Endothelial cell of umbilical vein (primary cell): ENCODE measurements around the gene MBTPS1. TPM values are rescaled to one million over a fixed set of nuclear protein-coding genes. Genes with fewer than 3 reads are reported as not detected.

ENCODE experiments used
- BruUV-seq: library from RNA; stranded (reverse); fragments of 400-500 nt; replicated peaks from 2 replicates; lab custom pipeline; 2021; lab: Mats Ljungman, UMichigan
- CTCF ChIA-PET: fragments of 300-600, 350-600 bp; sonication (Branson Sonifier 250); formaldehyde crosslinking; loops from one replicate; lab custom pipeline; 2021; ENCODE audit warnings: antibody characterized with exemption, inconsistent platforms; lab: Charles Lee
- POLR2A ChIA-PET: fragments of 300-600, 350-600 bp; sonication (Branson Sonifier 250); formaldehyde crosslinking; loops from one replicate; lab custom pipeline; 2021; ENCODE audit warnings: antibody characterized with exemption, inconsistent platforms; lab: Charles Lee
- DNase-seq: peaks from one replicate; pipeline ENCODE4 v3.0.0-alpha.2; 2011; ENCODE audit warnings: low read depth, low spot score
- FAIRE-seq: peaks from 2 replicates; lab custom pipeline; 2011; peaks lifted over from hg19 to GRCh38; lab: Jason Lieb, UNC
- H2AFZ ChIP-seq: 2 replicates; pipeline ENCODE4 v1.6.0; 2012; ENCODE audit warnings: low read depth, low read length, control low read depth, inconsistent platforms
- H3K27ac ChIP-seq: 2 replicates; pipeline ENCODE4 v1.5.1; 2011; ENCODE audit warnings: low read depth, mild to moderate bottlenecking, control low read depth, low read length, moderate library complexity; ENCODE audit not compliant: insufficient read depth
- H3K27me3 ChIP-seq, 2 experiments: 2 replicates each; pipeline versions ENCODE4 v1.6.0 to v1.6.1; 2011; ENCODE audit warnings: low read length in 2 of 2, mixed read lengths in 1 of 2; ENCODE audit not compliant: control insufficient read depth in 2 of 2, insufficient read depth in 2 of 2
- H3K36me3 ChIP-seq, 2 experiments: 2 replicates in 1 of 2; 3 replicates in 1 of 2; pipeline ENCODE4 v1.5.1; 2011; ENCODE audit warnings: low read length in 2 of 2, mild to moderate bottlenecking in 1 of 2, moderate library complexity in 1 of 2; ENCODE audit not compliant: control insufficient read depth in 2 of 2, insufficient read depth in 2 of 2; ENCODE audit errors: extremely low read depth in 1 of 2
- H3K4me1 ChIP-seq: 3 replicates; pipeline ENCODE4 v1.5.1; 2011; ENCODE audit warnings: mild to moderate bottlenecking, low read length; ENCODE audit not compliant: control insufficient read depth, insufficient read depth; ENCODE audit errors: extremely low read depth
- H3K4me2 ChIP-seq: 2 replicates; pipeline ENCODE4 v1.6.1; 2011; ENCODE audit warnings: low read length, control low read depth, mixed read lengths; ENCODE audit not compliant: insufficient read depth
- H3K4me3 ChIP-seq, 3 experiments: fragments of 200-600 bp in 1 of 3; sonication (generic), shearing (Covaris generic) in 1 of 3; replicated peaks in 1 of 3; 2 replicates each; pipeline ENCODE4 v1.5.1; 2011 to 2016; ENCODE audit warnings: control low read depth in 3 of 3, low read length in 3 of 3, mild to moderate bottlenecking in 2 of 3, inconsistent platforms in 1 of 3, low read depth in 1 of 3, moderate library complexity in 1 of 3; ENCODE audit not compliant: insufficient read depth in 1 of 3
- H3K79me2 ChIP-seq: 2 replicates; pipeline ENCODE4 v1.6.0; 2012; ENCODE audit warnings: low read length, inconsistent platforms; ENCODE audit not compliant: control insufficient read depth, insufficient read depth
- H3K9ac ChIP-seq: replicated peaks from 2 replicates; pipeline ENCODE3; 2011; ENCODE audit warnings: low read length, control low read depth; ENCODE audit not compliant: insufficient read depth; ENCODE audit errors: extremely low read depth
- H3K9me1 ChIP-seq: replicated peaks from 3 replicates; pipeline ENCODE4 v1.6.0; 2011; ENCODE audit warnings: mild to moderate bottlenecking, low read length; ENCODE audit not compliant: control insufficient read depth, insufficient read depth; ENCODE audit errors: extremely low read depth
- H3K9me3 ChIP-seq: replicated peaks from 2 replicates; pipeline ENCODE4 v1.5.1; 2012; ENCODE audit warnings: low read length, inconsistent platforms; ENCODE audit not compliant: control insufficient read depth, insufficient read depth
- H4K20me1 ChIP-seq: replicated peaks from 2 replicates; pipeline ENCODE3; 2011; ENCODE audit warnings: mild to moderate bottlenecking, low read length; ENCODE audit not compliant: control insufficient read depth, insufficient read depth; ENCODE audit errors: extremely low read depth
- EZH2 ChIP-seq: IDR thresholded peaks from 2 replicates; pipeline ENCODE4 v1.6.1; 2012; ENCODE audit warnings: borderline replicate concordance, low read depth, mild to moderate bottlenecking, moderate library complexity, low read length, inconsistent platforms; ENCODE audit not compliant: severe bottlenecking
- FOS ChIP-seq: IDR thresholded peaks from 2 replicates; pipeline ENCODE4 v1.6.1; 2011; ENCODE audit warnings: mild to moderate bottlenecking, low read length, moderate library complexity, borderline replicate concordance; ENCODE audit not compliant: insufficient read depth
- GATA2 ChIP-seq: IDR thresholded peaks from 2 replicates; pipeline ENCODE4 v1.7.0; 2011; ENCODE audit warnings: low read depth, mild to moderate bottlenecking, moderate library complexity, mixed read lengths, low read length; ENCODE audit not compliant: insufficient read length, insufficient read depth
- JUN ChIP-seq: IDR thresholded peaks from 2 replicates; pipeline ENCODE4 v1.6.1; 2011; ENCODE audit warnings: borderline replicate concordance, low read depth; ENCODE audit not compliant: insufficient read length, insufficient read depth
- MAX ChIP-seq: IDR thresholded peaks from 2 replicates; pipeline ENCODE4 v1.6.1; 2011; ENCODE audit not compliant: insufficient read depth, insufficient read length
- MYC ChIP-seq: IDR thresholded peaks from one replicate; pipeline ENCODE4 v1.6.1; 2011; ENCODE audit warnings: mild to moderate bottlenecking, low read depth, low read length
- POLR2A ChIP-seq: IDR thresholded peaks from 2 replicates; pipeline ENCODE4 v1.6.1; 2012; ENCODE audit warnings: low read depth, mild to moderate bottlenecking, control low read depth, low read length
- POLR2AphosphoS5 ChIP-seq: IDR thresholded peaks from 2 replicates; pipeline ENCODE4 v1.6.1; 2012; ENCODE audit warnings: low read depth, mild to moderate bottlenecking, control low read depth, low read length, moderate library complexity; ENCODE audit not compliant: insufficient read depth
- dilution Hi-C: fragments of 300-500 bp; cut with MboI; formaldehyde crosslinking; loops from one replicate; pipeline ENCODE4 v1.15.0; 2019; ENCODE audit warnings: low sequenced_read_pairs; ENCODE audit not compliant: extremely low pct_ligation_motif_present
- intact Hi-C: fragments of 100-400 bp; cut with micrococcal nuclease; formaldehyde crosslinking; loops from one replicate; pipeline ENCODE4 v1.10.0; 2022
- polyA plus RNA-seq, 4 experiments: library from polyadenylated mRNA; depleted of rRNA in 3 of 4; stranded (reverse) in 3 of 4; unstranded in 1 of 4; fragments of >200 nt; gene quantifications; 2 replicates each; pipeline versions ENCODE4 v1.2.1 to v1.2.3, GENCODE V29; 2011 to 2012; ENCODE audit warnings: missing spikeins in 1 of 4
- total RNA-seq: library from RNA; stranded (reverse); gene quantifications from 2 replicates; pipeline ENCODE4 v1.2.3, GENCODE V29; 2021
- TF ChIP-seq, protein P1 (sequence below), 2 donors: IDR thresholded peaks; 1 replicate in 1 of 2; 2 replicates in 1 of 2; pipeline ENCODE4 v1.5.1; 2011; ENCODE audit warnings: low read length in 2 of 2, mild to moderate bottlenecking in 2 of 2, moderate library complexity in 2 of 2, control low read depth in 1 of 2, inconsistent platforms in 1 of 2, low read depth in 1 of 2; ENCODE audit not compliant: insufficient read depth in 1 of 2; ENCODE audit errors: extremely low read depth in 1 of 2

MBTPS1 gene
- total and polyA plus RNA-seq, 2 donors (not counting 3 experiments of a cell fraction or from before 2014, with no cell fraction given) = 82.3 to 99.6 TPM

- Histone ChIP-seq H2AFZ (no peak overlapping the region), H3K4me3 (no peak overlapping the region), H3K4me1 (no peaks in the 10 kb centered on the region), H3K9ac (no peak overlapping the region), H3K9me3 (no peaks in the 10 kb centered on the region), H4K20me1 (no peaks in the 10 kb centered on the region), H3K9me1 (no peaks in the 10 kb centered on the region), H3K27me3 (peaks cover 22 to 29% of the 10 kb centered on the region in 2 experiments), H3K36me3 (no peaks in the 10 kb centered on the region), H3K27ac (no peak overlapping the region), H3K79me2 (no peaks in the 10 kb centered on the region), H3K4me2 (no peak overlapping the region)
- ChIA-PET CTCF (interaction anchor here (0.9 kb wide), 1 partner anchor 15 kb away, joined by 3 read pairs; no protein-coding TSS in a partner anchor), POLR2A (no interaction called here)
- dilution Hi-C loops (no loop called here), intact Hi-C loops (loop anchor here (5.0 kb wide), 1 partner anchor 768 kb away; no protein-coding TSS in a partner anchor)
- FAIRE-seq (no peak), DNase-seq (no peak)
- no TSS peak for BruUV-seq
- TF ChIP-seq, protein P1, sequence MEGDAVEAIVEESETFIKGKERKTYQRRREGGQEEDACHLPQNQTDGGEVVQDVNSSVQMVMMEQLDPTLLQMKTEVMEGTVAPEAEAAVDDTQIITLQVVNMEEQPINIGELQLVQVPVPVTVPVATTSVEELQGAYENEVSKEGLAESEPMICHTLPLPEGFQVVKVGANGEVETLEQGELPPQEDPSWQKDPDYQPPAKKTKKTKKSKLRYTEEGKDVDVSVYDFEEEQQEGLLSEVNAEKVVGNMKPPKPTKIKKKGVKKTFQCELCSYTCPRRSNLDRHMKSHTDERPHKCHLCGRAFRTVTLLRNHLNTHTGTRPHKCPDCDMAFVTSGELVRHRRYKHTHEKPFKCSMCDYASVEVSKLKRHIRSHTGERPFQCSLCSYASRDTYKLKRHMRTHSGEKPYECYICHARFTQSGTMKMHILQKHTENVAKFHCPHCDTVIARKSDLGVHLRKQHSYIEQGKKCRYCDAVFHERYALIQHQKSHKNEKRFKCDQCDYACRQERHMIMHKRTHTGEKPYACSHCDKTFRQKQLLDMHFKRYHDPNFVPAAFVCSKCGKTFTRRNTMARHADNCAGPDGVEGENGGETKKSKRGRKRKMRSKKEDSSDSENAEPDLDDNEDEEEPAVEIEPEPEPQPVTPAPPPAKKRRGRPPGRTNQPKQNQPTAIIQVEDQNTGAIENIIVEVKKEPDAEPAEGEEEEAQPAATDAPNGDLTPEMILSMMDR (IDR thresholded peaks at IDR 0.05; ENCODE audit: extremely low read depth in 1 of 2, insufficient read depth in 1 of 2, low read depth in 1 of 2, low read length in 2 of 2) = no peak
- TF ChIP-seq MAX (no peak), JUN (no peak), EZH2 (no peak), POLR2AphosphoS5 (no peak), GATA2 (no peak), POLR2A (no peak), MYC (no peak), FOS (no peak)
Observed at GRCh38 chr16:84159007-84159406, 42.3 kb upstream of the MBTPS1 start.
